GM21737 (cell line): ENCODE results near the gene POLN.

Experiments
- ATAC-seq: cut with Tn5 transposase; IDR thresholded peaks from one replicate; pipeline ENCODE4 v1.9.1; 2021; ENCODE audit warnings: mild to moderate bottlenecking, moderate library complexity; ENCODE audit not compliant: unreplicated experiment

The POLN gene

DNA sequence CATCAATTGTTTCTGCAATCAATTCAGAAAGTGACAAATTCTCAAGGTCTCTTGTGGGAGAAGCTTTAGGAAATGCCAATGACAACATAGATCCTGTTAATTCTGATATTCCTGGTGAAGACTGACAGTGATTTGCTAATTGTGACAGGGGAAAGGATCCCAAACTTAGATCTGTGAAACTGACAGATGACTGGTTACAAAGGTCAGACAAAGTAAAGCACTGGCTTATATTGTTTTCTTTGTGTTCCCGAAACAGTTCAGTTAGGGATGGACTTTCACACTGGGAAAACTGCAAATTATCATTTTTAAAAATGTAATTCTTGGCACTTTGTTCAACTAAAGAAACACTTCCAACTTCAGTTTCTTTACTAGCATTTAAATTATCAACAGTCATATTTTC lies 152.7 kb downstream of the POLN start:
- no peak for ATAC-seq

- ATAC-seq, result no peak
Measured at GRCh38 chr4:2087170-2087569, 154.8 kb downstream of the POLN start.

DNA sequence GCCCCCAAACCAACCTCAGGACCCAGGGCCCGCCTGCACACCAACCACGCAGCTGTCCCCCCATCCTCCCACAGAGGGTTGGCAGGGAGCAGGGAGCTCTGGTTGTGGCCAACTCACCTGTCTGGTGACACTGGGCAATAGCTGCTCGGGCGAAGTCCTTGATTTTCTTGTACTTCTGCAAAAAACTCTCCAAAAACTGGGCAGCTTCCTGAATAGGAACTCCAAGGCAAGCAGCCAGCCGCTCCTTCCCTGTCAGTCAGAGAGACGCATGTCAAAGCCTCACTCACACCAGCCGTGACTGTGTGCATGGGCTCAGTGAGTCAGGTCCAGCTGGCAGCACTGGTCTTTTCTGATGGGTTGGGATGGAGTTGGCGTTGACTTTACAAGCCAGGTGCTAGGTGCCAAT lies 156.4 kb downstream of the POLN start:
- ATAC-seq, result no peak

- ATAC-seq, result no peak
Measured at GRCh38 chr4:2084316-2084715, 157.6 kb downstream of the POLN start.

DNA sequence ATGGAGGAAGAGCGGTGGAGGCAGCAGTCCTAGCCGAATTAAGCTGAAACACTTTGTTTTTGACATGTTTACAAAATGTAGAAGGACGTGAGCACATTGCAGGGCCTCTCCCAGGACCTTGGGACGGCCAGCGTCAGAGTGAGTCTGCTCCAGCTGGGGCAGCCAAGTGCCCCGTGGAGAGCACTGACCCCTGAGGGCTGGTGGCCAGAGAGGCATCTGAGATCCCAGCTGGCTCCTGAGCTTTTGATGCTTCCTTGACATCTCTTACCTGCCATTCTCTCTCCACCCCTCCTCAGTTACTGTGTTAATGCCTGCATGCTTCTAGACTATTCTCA lies 158.1 kb downstream of the POLN start:
- ATAC-seq, result no peak

- ATAC-seq, result no peak
Measured at GRCh38 chr4:2083116-2083825, 158.7 kb downstream of the POLN start.

DNA sequence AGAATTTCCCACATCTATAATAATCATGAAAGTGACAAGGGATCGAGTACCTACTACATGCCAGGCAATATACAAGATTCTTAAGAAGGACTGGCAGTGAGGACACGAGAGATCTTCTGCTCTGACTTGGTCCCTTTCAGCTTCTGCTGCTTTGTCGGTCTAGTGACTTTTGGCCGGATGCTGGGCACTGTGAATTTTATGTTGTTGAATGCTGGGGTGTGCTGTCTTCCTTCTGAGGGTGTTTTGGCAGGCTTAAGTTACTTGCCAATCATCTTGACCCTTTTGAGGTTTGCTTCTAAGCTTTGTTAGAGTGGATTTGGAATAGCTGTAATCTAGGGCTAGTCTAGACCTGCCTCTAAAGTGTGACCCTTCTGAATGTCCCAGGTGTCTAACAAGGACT lies 159.3 kb downstream of the POLN start:
- ATAC-seq, result no peak

- no peak for ATAC-seq
Measured at GRCh38 chr4:2082118-2082517, 159.8 kb downstream of the POLN start.

DNA sequence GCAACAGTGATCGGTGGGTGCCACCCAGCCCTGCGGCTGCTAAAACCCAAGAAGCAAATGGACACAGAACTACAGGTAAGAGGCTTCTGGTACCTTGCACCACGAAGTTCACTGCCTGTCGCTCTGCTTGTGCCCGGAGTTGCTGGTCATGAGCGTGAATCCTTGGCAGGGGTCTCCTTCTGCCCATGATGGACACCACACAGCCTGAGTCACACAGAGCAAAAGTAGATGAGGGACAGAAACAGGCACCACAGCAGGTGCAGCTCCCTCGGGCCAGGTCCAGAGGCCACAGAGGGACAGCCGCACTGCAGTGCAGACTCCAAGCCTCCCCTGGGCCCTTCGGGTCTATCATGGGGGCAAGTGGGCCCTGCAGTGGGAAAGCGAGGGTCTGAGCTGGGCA lies 160.4 kb downstream of the POLN start:
- ATAC-seq, result no peak

DNA sequence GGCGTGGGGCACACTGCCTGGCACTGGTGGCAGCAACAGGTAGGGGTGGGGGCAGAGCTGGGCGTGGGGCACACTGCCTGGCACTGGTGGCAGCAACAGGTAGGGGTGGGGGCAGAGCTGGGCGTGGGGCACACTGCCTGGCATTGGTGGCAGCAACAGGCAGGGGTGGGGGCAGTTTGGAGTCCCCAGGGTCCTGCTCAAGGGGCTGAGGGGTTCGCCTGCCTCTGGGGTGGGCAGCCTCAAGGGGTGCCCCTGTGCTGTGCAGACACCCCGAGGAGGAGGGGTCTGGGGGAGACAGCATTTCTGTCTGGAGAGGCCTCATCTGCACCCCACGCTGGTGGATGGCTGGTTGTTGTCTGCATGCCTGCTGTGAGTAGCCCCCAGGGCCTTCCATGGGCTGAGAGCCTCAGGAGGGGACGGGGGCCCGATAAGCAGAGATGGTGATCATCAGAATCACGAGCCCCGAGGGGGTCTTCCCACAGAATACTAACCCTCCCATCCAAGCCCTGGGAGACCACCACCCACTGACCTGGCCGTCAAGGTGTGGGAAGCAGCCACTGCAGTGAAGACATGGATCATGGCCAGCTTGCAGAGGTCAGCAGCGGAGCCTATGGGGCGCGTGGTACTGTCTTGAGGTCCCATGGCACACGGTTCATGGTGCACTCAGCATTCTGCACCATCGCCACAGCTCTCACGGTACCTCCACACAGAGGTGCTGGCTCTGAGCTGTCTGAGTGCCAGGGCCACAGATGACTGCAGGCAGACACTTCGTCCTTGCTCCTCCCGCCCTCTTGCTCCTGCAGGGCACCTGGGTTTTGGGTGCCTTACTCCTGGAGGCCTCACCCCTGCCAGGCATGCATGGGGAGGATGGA lies 161.3 kb downstream of the POLN start:
- no peak for ATAC-seq

DNA sequence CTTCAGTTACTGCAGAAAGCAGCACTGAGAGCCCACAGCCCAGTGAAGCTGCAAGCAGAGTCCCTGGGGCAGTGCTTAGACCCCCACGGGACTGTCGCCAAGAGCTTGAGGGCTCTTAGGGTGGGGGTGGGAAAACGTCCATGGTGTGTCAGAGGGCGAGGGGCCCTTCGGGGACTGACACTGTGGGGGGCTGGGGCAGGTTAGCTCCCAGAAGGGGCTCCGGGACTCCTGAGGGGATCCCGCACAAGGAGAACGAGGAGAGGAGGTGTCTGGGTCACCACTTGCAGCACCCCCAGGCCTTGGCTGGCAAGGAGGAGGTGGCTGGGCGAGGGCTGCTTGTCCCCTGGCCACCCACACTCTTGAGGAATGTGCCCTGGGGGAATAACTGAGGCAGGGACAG lies 162.0 kb downstream of the POLN start:
- no peak for ATAC-seq

DNA sequence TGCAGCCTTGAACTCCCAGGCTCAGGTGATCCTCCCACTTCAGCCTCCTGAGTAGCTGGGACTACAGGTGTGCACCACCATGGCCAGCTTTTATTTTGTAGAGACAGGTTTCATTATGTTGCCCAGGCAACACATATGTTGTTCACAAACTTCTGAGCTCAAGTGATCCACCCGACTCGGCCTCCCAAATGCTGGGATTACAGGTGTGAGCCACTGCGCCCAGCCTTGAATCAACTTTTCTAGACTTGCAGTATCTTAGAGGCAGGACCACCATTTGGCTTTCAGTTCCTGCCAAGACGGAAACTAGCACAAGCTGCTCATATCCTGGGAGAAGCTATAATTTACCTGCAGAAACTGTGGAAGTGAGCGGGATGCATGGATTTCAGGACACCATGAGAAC lies 162.9 kb downstream of the POLN start:
- no peak for ATAC-seq

- no peak for ATAC-seq
Measured at GRCh38 chr4:2078584-2078983, 163.3 kb downstream of the POLN start.

DNA sequence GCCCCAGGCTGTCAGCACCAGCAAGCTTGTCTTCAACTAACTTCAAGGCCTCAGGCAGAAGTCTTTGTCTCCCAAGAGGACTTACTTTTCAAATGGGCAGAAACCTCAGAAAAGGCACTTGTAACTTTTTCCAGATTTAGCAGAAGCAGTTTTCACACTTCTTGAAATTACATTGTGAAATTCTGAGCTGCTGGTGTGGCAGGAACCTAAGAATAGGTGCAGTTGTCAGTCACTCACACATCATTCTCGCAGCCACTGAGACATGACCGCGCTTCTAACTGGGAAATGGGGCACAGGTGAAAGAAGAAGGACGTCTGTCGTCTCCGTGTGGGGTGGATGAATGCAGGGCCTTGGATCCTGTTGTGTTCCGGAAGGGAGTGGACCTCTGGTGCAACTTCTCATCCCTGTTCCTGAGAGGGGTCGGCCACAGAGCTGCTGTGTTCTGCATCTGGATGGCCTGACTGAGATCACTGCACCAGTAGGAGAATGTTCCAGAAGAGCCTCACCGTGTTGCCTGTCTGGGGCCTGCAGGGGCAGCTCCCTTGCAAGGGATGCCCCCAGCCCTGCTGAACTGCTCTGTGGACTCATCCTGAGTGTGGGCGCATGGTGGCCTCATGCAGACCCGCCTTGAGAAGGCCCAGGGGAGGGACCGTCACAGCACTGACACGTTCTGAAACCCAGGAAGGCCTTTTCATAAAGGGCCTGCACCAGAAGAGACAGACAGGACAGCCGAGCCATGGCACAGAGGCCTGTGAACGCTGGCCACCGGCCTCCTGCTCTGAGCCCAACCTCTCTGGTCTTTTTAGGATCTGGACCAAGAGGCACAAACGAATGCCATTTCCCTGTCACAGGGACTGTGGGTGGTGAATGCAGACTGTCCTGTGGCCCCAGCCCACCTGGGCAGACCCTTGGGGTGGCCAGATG lies 164.1 kb downstream of the POLN start:
- no peak for ATAC-seq

DNA sequence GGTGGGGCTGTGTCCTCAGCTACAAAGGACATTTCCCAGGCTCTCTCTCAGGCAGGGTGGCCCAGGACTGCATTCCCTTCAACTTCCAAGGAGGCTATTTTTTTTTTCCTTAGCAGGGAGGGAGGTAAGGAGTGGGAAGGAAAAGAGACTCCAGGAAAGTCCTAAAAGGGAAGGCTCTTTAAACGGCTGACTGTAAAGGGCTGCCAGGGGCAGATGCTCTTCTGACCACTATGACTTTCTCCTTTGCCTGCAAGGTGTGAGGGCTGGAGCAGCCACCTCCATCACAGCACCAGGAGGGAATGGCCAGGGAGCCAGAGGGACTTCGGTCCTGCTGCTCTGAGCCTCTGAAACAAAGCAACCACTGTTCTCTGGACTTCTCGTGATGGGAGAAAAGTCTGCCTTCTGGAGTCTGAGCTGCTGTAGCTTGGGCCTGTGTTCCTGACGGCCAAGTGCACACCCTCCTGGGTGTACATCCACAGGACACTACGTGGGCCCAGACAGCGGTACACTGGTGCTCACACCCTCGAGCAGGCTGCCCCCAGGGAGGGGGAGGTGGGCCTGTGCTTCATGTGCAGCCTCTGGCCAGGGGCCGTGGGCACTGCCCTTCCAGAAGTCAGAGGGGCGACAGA lies 164.9 kb downstream of the POLN start:
- no peak for ATAC-seq

DNA sequence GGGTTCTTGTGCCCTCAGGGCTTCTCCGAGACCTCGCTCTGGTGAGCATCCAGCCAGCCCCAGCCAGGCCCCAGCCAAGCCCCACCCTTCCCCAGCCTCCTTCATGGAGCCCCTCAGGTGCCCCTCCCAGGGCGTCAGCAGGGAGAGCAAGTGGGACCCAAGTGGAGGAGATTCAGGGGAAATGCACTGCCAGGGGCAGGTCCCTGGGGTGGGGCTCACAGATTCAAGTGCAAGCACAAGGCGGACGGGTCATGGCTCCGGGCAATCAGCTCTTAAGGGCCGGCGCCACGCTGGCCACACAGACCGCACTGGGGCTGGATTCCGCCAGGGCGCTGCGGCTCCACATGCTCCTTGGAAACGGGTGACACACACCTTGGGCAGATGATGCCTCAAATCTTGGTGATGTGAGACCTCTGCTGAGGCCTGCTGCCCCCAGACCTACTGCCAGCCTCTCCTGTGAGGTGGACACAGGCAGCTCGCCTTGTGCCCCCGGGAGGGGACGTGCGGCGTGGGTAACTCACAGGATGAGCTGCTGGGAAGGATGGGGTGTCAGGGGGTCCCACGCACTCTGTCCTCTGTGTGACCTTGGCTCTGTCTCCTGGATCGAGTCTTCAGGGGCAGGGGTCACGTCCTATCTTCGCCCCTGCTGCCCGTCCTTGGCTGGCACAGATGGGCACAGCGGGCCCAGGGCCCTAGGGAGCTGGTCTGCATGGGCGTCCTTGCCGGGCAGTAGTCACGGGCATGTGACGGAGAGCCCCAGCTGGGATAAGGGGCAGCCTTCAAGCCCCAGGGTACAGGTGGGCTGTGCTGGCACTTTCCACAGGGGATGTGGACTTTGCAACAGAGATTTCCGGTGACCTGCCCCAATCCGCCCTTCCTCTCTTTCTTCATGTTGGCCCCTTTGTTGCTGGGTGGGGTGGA lies 165.7 kb downstream of the POLN start:
- no peak for ATAC-seq

- no peak for ATAC-seq
Measured at GRCh38 chr4:2075171-2075986, 166.5 kb downstream of the POLN start.

GRCh38 chr4:2074588-2074987 lies 167.3 kb downstream of the POLN start:
- ATAC-seq, result no peak
